ENCODE measurements around the gene RPL3. TPM values are rescaled to one million over a fixed set of nuclear protein-coding genes. Genes with fewer than 3 reads are reported as not detected.

Gene RPL3
- total RNA-seq, 1 donor from 2014 or later = 355 TPM

DNA sequence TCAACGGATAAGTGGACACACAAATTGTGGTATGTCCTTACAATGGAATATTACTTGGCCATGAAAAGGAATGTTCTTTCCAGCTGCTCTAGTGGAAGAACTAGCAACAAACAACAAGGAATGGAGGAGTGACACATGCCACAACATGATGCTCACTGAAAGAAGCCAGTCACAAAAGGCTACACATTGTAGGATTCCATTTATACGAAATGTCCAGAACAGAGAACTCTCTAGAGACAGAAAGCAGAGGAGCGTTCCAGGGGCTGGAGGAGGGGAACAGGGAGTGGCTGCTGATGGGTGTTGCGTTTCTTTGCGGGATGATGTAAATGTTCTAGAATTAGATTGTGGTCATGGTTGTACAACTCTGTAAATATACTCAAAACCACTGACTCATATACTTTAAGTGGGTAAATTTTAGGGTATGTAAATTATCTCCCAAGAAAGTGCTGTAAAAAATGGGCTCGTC is 42.2 kb downstream of the RPL3 start:
- no peak for ATAC-seq
- DNase-seq (ENCODE audit: missing footprints) = peak; percentile 60
- intact Hi-C loops (cut with DNase I) = no loop called here

GRCh38 chr22:39276440-39277141 is 42.8 kb downstream of the RPL3 start:
- intact Hi-C loops (cut with DNase I) = no loop called here
- ATAC-seq (no peak), DNase-seq (ENCODE audit: missing footprints) (peak; percentile 51)

- intact Hi-C loops (cut with DNase I) = no loop called here
- no peak for ATAC-seq
- peak; percentile 57 for DNase-seq (ENCODE audit: missing footprints)
These were observed 43.5 kb downstream of the RPL3 start for GRCh38 chr22:39275814-39276439.

DNA sequence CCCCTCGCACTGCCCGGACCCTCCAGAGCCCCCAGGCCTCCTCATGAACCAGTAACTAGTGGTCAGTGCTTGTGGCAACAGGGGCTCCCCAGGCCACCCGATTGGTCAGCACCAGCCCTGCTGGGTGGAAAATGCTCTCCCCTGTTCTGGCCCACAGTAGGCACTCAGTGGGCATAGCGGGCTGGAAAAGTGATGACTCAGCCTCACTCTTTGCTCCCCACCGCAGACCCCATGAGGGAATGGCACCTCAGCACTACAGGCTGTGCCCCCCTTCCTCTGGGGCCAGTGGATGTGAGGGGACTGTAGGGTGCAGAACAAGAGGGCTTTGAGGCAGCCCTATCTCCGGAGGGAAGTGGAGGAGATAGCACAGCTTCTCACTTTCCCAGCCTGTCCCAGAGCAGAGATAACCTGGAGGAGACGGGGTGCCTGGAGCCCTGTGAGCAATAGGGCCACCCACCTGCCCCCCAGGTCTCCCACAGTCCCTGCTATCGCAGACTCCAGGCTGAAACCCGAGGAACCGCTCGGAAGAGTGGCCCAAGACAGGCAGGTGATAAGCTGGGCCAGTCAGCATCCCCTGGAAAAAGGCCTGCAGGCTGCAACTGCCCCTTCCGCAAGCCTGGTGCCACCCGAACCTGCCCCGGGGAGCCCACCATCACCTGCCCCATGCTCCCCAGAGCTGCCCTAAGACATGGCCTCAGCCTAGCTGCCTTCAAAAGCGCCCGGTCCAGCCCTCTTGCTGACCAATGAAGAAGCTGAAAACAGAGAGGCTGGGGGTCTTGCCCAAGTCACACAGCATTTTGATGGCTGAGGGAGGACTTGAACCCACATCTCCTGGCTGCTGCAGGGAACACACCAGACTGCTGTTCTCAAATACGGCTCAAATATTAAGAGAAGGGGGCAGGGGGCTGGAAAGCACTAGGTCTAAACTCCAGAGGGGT is 45.2 kb downstream of the RPL3 start:
- intact Hi-C loops (cut with DNase I) = no loop called here
- DNase-seq (ENCODE audit: missing footprints) = peak; percentile 57
- ATAC-seq = no peak

DNA sequence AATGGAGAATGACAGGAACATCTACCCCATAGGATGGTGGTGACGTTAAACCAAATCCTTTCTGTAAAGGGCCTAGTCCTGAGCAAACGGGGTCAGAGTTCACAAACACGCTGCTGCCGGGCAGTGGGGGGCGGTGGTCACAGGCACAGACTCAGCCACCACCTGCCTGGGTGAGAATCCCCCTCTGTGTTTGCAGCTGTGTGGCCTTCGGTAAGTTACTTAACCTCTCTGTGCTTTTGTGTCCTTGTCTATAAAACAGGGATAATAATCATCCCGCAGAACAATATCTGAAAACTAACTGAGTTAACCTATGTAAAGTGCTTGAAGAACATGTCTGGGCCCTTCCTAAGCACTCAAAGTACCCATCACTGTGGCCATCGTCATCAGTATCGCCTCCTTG is 48.6 kb downstream of the RPL3 start:
- DNase-seq (ENCODE audit: missing footprints) (no peak), ATAC-seq (no peak)
- intact Hi-C loops (cut with DNase I) = no loop called here

- ATAC-seq (no peak), DNase-seq (ENCODE audit: missing footprints) (peak; percentile 39)
- intact Hi-C loops (cut with DNase I) = no loop called here
These were observed 49.1 kb downstream of the RPL3 start for GRCh38 chr22:39270280-39270679.

DNA sequence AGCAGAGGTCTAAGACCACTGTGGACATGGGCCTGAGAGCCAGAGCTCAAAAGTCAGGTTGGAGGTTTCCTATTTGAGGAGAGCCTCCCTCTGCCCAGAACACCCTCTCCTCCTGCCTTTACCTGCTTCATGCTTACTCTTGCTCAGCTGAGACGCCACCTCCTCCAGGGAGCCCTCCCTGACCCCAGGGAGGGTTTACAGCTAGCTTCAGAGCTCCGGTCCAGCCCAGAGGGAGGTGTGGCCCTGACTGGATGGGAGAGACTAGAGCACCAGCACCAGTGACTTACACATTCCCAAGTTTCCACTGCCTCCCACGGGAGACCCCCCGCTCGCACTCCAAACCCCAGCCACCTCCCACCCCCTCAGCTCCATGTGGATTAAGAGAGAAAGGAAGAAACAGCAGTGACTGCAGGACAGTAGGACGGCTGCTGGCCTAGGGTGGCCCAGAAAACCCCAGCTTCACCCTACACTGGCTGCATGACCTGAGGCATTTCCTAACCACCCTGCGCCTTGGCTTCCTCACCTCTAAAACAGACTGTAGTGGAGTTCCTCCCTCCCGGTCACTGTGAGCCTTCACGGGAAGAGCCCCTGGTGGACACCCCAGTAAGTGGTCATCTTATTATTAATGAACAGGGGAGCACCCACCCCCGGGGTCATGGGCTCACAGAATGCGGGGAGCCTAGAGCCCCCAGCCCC is 50.2 kb downstream of the RPL3 start:
- DNase-seq (ENCODE audit: missing footprints) = peak; percentile 27
- ATAC-seq = no peak
- intact Hi-C loops (cut with DNase I) = no loop called here

DNA sequence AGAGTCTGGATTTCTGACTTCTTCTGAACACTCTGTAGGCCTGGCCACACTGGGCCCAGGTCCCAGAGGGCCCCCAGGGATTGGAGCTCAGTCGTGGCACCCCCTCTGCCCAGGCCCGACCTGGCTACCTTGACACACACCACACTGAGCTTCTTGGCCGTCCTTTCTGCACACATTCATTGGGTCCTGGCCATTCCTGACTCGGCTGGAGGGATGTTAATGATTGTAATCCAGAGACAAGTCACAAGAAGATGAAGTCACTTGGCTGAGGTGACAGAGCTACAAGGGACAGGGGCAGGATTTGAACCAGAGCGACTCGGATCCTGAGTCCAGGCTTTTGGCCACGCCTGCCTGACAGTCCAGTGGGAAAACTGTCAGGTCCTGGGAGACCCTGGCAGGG is 50.8 kb downstream of the RPL3 start:
- DNase-seq (ENCODE audit: missing footprints) (peak; percentile 20), ATAC-seq (no peak)
- intact Hi-C loops (cut with DNase I) = no loop called here

DNA sequence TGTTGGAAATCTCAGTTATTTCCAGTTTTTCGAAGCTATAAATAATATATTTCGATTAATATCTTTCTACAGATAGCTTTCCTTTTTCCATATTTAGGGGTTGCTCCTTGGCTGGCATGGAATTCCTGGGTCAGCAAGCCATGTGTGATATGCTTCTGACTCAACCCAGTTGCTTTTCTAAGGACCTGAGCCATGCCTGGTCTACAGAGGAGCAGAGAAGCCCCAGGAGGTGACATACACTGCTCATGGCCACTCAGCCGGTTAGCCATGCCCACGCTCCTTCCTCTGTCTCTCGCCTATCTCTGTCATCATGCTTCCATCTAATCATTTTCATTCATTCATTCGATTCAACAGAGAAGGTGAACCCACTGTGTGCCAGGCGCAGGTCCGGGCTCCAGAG is 51.4 kb downstream of the RPL3 start:
- no peak for DNase-seq (ENCODE audit: missing footprints)
- intact Hi-C loops (cut with DNase I) = no loop called here
- no peak for ATAC-seq

GRCh38 chr22:39266398-39267030 is 52.9 kb downstream of the RPL3 start:
- intact Hi-C loops (cut with DNase I) = no loop called here
- peak; percentile 65 for ATAC-seq
- DNase-seq (ENCODE audit: missing footprints) = peak; percentile 68

DNA sequence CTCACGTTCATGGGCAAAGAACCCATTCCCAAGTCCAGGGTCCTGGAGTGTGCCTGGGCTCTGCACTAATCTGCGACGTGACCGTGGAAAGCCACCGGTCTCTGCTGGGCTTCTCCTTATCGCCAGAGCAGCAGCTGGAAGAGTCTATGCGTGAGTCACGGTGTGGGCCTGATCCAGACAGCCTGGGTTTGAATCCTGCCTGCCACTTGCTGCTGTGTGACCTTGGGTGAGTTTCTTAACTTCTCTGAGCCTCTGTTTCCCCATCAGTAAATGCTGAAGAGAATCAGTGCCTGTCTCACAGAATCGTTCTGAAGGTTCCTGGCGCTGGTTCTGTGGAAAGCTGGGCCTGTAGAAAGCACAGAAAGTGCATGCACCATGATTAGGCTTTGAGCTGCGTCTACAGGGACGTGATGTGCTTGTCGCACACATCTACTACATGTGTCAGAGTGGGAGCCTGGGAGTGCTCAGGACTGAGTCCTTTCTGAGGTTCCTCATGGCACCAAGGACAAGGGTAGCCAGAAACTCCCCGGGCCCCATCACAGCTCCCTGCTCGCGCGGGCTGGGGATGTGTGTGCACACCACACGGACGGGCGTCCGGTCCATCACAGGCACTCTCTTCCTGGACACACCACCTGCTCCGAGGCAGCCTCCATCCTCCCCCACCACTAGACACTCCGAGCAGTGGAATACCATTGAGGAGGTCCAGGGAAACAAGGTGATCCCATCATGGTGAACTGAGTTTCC is 54.1 kb downstream of the RPL3 start:
- no peak for ATAC-seq
- intact Hi-C loops (cut with DNase I) = no loop called here

GRCh38 chr22:39264349-39265038 is 54.9 kb downstream of the RPL3 start:
- peak; percentile 84 for DNase-seq (ENCODE audit: missing footprints)
- ATAC-seq = peak; percentile 58

More for the DNA sequence above, 54.1 kb downstream of the RPL3 start:
- DNase-seq (ENCODE audit: missing footprints) = peak; percentile 50

GRCh38 chr22:39263626-39264348 is 55.6 kb downstream of the RPL3 start:
- no peak for DNase-seq (ENCODE audit: missing footprints)
- intact Hi-C loops (cut with DNase I) = no loop called here
- ATAC-seq = no peak

More at GRCh38 chr22:39264349-39265038, 54.9 kb downstream of the RPL3 start:
- intact Hi-C loops (cut with DNase I) = no loop called here

Measured in Right ventricle myocardium inferior (tissue), 1 donor.